ENCODE results near the gene PRKN.

Gene PRKN

GRCh38 chr6:161654209-161654608 is 1073.4 kb downstream of the PRKN start:
- DNase-seq (ENCODE audit: low spot score) = no peak

DNA sequence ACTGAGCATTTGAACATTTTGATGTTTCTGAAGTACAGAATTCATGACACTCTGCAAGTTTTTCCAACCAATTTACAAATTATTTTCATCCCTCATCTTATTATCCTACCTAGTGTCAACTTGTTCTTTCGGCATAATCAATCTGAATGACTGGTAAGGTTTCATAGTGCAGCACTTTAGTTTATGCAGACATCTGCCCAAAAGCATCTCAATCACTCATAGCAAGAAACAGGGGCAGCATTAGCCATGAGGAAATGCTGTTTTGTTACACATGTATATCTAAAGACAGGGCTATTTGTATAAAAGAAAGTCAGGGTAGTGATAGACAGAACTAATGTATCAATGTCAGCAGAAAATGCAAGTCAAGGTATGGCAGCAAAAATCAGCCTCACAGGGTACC is 1075.6 kb downstream of the PRKN start:
- no peak for DNase-seq (ENCODE audit: low spot score)

- no peak for DNase-seq (ENCODE audit: low spot score)
Measured at GRCh38 chr6:161649841-161650240, 1077.7 kb downstream of the PRKN start.

DNA sequence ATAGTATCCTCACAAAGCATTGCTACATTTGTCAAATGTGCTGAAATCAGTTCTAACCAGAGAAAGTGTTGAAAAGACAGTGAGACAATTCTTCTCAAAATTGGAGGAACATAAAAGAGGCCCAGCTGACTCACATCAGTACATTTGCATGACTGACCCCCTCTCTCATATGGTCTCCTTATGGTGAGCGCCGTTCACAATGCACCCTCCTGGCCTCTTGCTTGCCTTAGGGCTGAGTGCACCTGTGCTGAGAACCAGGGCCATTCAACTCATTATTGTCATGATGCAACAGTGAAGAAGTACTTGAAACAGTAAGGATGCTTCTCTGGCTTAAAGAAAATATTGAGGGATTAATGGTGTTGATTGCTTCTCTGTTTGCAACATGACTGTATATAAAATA is 1078.5 kb downstream of the PRKN start:
- no peak for DNase-seq (ENCODE audit: low spot score)

DNA sequence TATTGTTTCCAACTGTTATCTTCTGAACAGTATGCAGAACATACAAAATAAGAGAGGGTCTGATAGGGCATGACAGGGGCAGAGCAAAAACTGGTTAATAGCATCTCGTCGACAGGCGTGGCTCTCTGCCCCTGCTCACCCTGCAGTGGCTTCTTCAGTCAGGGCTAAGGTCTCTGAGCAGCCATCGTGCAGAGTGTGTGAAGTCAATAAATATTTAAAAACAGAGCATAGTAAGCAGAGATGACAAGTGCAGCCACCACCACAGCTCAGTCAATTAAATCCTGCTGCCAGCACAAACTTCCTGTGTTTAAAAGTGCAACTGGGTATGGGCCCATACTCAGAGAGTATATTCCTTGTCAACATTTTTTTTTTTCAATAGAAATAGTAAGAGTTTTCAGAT is 1080.3 kb downstream of the PRKN start:
- no peak for DNase-seq (ENCODE audit: low spot score)

- no peak for DNase-seq (ENCODE audit: low spot score)
Measured at GRCh38 chr6:161644521-161644920, 1083.0 kb downstream of the PRKN start.

DNA sequence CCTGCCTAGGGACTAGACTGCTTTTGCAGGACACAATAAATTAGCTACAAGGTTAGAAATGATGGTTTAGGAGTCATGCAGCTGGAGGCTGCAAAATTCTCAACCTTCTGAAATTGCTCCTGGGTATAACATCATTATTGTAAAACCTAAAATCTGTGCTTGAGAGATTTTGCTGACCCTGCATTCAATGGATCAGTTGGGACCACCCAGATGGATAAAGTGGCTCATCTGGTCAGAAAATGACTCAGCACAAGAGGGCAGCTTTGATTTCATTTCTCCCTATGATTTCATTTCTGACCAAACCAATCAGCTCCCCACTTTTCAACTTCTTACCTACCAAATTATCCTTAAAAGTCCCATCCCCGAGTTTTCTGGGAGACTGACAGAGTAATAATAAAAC is 1086.4 kb downstream of the PRKN start:
- DNase-seq (ENCODE audit: low spot score) = no peak

GRCh38 chr6:161639772-161640171 is 1087.8 kb downstream of the PRKN start:
- DNase-seq (ENCODE audit: low spot score) = no peak

DNA sequence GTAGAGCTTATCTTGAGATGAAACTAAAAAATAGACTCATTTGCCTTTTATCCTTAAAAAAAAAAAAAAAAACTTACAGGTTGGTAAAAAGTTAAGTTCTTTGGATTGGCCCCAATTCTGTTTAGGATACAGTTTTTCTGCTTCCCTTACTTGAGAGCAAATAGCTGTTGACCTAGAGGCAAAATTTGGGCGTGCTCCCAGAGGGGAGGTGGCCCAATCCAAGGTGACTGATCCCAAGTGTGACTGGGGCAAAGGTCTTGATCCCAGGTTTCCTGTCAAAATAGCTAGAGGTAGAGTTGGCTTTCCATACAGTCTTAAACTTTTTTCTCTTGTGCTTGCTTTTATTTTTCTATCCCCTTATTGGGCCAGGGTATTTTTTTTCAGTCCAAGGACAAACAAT is 1089.9 kb downstream of the PRKN start:
- no peak for DNase-seq (ENCODE audit: low spot score)

GRCh38 chr6:161636882-161637430 is 1090.6 kb downstream of the PRKN start:
- DNase-seq (ENCODE audit: low spot score) = no peak

DNA sequence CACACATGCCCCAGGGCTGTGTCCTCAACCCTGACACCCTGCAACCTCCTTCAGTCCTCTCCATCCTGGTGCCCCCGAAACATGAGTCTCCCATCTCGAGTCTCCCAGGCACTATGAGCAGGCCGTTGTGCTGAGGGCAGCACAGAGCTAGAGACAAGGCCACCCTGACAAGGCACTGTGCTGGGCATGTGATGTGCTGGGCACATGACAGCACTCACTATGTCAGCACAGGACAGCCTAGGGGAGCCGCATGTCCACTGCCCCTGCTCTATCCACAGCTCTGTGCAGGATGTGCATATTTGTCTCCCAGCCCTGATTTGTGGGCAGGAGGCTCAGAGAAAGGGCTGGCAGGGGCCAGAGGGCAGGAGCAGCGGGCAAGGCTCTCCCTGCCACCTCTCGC is 1091.6 kb downstream of the PRKN start:
- no peak for DNase-seq (ENCODE audit: low spot score)

GRCh38 chr6:161634916-161635315 is 1092.7 kb downstream of the PRKN start:
- DNase-seq (ENCODE audit: low spot score) = no peak

DNA sequence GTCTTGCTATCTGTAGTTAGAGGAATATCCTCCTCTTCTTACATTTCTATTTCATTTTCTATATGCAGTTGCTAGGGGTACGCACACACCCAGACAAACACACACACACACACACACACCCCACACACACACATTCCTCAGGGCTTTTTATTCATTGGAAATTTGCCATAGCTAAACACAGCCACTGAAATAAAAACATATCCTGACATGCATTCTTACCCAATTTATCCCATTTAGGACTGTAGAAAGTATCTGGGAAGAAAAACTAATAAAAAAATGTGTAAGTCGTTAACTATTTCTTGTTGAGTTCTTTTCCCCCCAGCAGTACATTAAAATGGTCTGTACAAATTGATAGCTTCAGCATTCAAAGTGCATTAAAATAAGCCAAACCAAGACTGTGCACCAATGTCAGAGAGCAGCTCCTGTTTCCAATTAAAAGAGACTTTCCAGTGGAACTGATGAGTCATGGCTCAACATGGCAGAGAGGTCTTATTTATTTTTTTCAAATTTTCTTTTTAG is 1095.8 kb downstream of the PRKN start:
- no peak for DNase-seq (ENCODE audit: low spot score)

DNA sequence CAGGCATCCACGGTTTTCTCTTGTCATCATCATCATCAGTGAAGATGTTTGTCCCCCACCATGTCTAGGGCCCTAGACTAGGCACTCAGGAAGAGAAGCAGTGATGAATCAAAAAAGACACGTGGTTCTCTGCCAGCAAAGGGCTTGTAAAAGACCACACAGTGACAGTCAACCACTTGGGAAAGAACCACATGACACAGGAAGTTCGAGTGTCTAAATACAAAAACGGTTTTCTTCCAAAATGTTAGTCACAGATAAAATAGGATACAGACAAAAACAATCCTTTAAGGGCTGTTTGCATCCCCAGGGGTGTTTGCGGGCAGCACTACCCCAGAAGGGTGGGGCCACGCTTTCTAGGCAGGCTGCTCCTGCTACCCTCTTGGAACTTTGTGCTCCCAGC is 1096.9 kb downstream of the PRKN start:
- no peak for DNase-seq (ENCODE audit: low spot score)

GRCh38 chr6:161626132-161626676 is 1101.4 kb downstream of the PRKN start:
- no peak for DNase-seq (ENCODE audit: low spot score)

DNA sequence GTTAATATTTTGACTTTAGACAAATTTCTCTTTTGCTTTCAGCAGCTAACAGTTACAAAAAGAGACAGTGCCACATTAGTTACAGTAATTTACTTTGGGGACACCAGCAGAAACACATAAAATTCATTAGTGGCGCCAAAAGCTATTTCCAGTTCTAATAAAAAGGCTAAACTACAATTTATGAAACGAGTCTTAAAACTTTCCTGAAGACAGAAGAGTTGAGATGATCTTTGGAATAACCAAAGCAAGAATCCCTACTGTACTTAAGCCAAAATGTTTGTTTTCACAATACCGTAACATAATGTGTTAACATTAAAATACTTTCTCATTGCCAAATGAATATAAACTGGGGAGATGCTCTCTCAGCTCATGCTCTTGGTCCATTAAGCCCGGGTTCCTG is 1103.5 kb downstream of the PRKN start:
- DNase-seq (ENCODE audit: low spot score) = no peak

DNA sequence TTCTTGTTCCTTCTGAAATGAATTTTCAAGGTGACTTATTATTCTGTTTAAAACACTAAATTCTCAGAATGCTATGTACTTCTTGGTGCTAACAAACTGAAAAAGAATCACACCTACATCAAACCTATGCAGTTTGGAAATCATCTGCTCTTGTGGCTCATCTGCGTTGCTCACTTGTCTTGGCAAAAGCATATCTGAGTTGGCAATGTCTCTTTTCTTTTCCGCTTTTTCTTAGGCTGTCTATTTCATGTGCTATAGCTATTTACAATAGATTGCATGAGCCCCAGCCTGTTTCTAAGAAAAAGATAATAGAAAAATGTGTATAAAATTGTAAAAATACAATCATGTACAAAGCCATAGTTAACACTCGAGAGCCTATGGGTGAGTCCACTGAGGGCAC is 1104.8 kb downstream of the PRKN start:
- DNase-seq (ENCODE audit: low spot score) = no peak

GRCh38 chr6:161618831-161619454 is 1108.6 kb downstream of the PRKN start:
- no peak for DNase-seq (ENCODE audit: low spot score)

- no peak for DNase-seq (ENCODE audit: low spot score)
Measured at GRCh38 chr6:161613711-161614110, 1113.9 kb downstream of the PRKN start.

DNA sequence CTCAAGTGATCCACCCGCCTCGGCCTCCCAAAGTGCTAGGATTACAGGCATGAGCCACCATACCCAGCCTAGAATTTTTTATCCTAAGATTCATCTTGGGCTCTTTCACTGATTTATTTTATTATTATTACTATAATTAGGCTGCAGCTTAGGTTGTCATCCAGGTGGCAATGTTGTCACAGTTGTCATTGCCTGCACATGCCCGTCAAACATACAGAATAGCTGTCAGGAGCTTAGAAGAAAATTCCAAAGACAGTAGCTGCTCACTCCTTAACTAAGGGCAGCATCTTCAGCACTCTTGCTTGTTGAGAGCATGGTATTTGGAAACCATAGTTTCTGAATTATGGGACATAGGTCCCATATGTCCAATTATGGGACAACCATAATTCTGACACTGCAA is 1118.8 kb downstream of the PRKN start:
- no peak for DNase-seq (ENCODE audit: low spot score)

- DNase-seq (ENCODE audit: low spot score) = no peak
Measured at GRCh38 chr6:161607696-161608297, 1119.8 kb downstream of the PRKN start.

- DNase-seq (ENCODE audit: low spot score) = no peak
Measured at GRCh38 chr6:161602359-161602758, 1125.2 kb downstream of the PRKN start.

GRCh38 chr6:161598896-161599295 is 1128.7 kb downstream of the PRKN start:
- DNase-seq (ENCODE audit: low spot score) = no peak

All from CD4-positive, alpha-beta T cell treated with Interleukin-6 at 100 ng/mL for 8 hours (primary cell).